ENCODE measurements around the gene MGARP.
"Not testable (repeated sequence)": the region's sequence is repeated elsewhere in the genome, so short reads cannot be mapped to it uniquely, and the experiment has no call there.

The MGARP gene

DNA sequence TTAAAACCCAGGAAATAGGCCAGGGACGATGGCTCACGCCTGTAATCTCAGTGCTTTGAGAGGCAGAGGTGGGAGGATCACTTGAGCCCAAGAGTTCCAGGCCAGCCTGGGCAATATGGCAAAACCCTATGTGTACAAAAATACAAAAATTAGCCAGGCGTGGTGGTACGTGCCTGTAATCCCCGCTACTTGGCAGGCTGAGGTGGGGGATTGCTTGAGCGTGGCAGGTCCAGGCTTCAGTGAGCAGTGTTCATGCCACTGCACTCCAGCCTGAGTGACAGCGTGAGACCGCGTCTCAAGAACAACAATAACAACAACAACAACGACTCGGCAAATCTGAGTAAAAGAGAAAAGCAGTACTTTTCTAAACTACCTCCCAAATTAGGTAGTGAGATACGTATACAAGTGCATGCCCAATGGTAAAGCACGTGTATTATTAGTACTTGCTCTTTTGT lies 35.2 kb upstream of the MGARP start:
- Histone ChIP-seq H3K4me1 (ENCODE audit: insufficient read depth, low read length, poor library complexity, severe bottlenecking) (peaks cover 32% of the 10 kb centered on the region), H3K9me2 (replicated peaks; ENCODE audit: low read depth, low read length) (no peaks in the 10 kb centered on the region), H2AFZ (ENCODE audit: low read length) (no peak overlapping the region), H3K9me3 (ENCODE audit: insufficient read depth, low read depth, low read length) (no peaks in the 10 kb centered on the region), H3F3A (ENCODE audit: low read depth) (peaks cover 6% of the 10 kb centered on the region; the same call in 1 of the 2 replicates), H3K4me2 (ENCODE audit: low read depth, low read length, poor library complexity, severe bottlenecking) (no peak overlapping the region), H3K36me3 (ENCODE audit: insufficient read depth, low read length) (no peaks in the 10 kb centered on the region), H3K4me3 (ENCODE audit: low read length, poor library complexity, severe bottlenecking) (no peak overlapping the region), H3K27me3 (ENCODE audit: insufficient read depth, low read length, poor library complexity, severe bottlenecking) (no peaks in the 10 kb centered on the region), H4K20me1 (ENCODE audit: insufficient read depth, low read length, poor library complexity, severe bottlenecking) (peaks cover 74% of the 10 kb centered on the region), H3K9ac (ENCODE audit: low read depth, low read length, poor library complexity, severe bottlenecking) (no peak overlapping the region), H3K79me2 (ENCODE audit: insufficient read depth, low read length) (peaks cover 100% of the 10 kb centered on the region)
- no peak for TF ChIP-seq EZH2phosphoT487 (IDR thresholded peaks at IDR 0.05; ENCODE audit: borderline replicate concordance)
- TF ChIP-seq, protein P1, sequence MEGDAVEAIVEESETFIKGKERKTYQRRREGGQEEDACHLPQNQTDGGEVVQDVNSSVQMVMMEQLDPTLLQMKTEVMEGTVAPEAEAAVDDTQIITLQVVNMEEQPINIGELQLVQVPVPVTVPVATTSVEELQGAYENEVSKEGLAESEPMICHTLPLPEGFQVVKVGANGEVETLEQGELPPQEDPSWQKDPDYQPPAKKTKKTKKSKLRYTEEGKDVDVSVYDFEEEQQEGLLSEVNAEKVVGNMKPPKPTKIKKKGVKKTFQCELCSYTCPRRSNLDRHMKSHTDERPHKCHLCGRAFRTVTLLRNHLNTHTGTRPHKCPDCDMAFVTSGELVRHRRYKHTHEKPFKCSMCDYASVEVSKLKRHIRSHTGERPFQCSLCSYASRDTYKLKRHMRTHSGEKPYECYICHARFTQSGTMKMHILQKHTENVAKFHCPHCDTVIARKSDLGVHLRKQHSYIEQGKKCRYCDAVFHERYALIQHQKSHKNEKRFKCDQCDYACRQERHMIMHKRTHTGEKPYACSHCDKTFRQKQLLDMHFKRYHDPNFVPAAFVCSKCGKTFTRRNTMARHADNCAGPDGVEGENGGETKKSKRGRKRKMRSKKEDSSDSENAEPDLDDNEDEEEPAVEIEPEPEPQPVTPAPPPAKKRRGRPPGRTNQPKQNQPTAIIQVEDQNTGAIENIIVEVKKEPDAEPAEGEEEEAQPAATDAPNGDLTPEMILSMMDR (conservative IDR thresholded peaks at IDR 0.05; ENCODE audit: low read length): no peak

DNA sequence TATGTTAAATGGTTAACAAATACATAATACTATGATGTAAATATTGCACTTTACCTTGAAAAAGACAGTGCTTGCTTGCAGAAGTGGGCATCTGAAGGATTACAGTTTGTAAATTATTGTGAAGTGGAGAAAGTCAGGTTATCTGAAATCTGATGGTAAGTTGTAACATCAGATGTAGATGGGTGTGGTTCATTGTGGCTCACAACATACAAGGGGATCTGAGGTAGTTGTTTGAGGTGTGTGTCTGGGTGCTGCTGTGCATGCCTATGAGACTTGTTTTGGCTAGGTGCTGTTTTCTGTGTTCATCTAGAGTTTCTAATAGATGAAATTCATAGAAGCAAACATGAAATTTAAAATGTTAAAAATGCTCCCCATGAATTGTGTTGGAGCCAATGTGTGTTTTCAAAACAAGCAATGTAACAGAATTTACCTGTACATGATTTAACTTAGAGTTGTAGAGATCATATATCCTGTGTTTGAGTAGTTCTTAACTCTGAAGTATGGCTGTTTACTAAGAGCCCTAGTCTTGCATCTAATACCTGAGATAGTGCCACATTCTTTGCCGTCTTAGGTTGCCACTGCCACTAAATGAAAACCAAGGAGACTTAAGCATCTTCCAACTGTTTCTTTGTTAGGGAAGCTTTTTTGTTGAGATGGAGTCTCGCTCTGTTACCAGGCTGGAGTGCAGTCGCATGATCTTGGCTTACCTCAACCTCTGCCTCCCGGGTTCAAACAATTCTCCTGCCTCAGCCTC lies 34.2 kb upstream of the MGARP start:
- no peak overlapping the region for H2AFZ ChIP-seq (ENCODE audit: low read length)
- no peaks in the 10 kb centered on the region for H3K27me3 ChIP-seq (ENCODE audit: insufficient read depth, low read length, poor library complexity, severe bottlenecking)
- H3K9me3 ChIP-seq (ENCODE audit: insufficient read depth, low read depth, low read length): no peaks in the 10 kb centered on the region
- peaks cover 100% of the 10 kb centered on the region for H3K79me2 ChIP-seq (ENCODE audit: insufficient read depth, low read length)
- no peak overlapping the region for H3K4me3 ChIP-seq (ENCODE audit: low read length, poor library complexity, severe bottlenecking)
- H3K9me2 ChIP-seq (replicated peaks; ENCODE audit: low read depth, low read length): no peaks in the 10 kb centered on the region
- TF ChIP-seq, protein P1 (conservative IDR thresholded peaks at IDR 0.05; ENCODE audit: low read length): no peak
- no peak for TF ChIP-seq EZH2phosphoT487 (IDR thresholded peaks at IDR 0.05; ENCODE audit: borderline replicate concordance)
- peaks cover 75% of the 10 kb centered on the region for H4K20me1 ChIP-seq (ENCODE audit: insufficient read depth, low read length, poor library complexity, severe bottlenecking)
- H3K9ac ChIP-seq (ENCODE audit: low read depth, low read length, poor library complexity, severe bottlenecking): no peak overlapping the region
- H3F3A ChIP-seq (ENCODE audit: low read depth): peaks cover 6% of the 10 kb centered on the region; the same call in 1 of the 2 replicates
- H3K4me1 ChIP-seq (ENCODE audit: insufficient read depth, low read length, poor library complexity, severe bottlenecking): peaks cover 34% of the 10 kb centered on the region
- H3K36me3 ChIP-seq (ENCODE audit: insufficient read depth, low read length): no peaks in the 10 kb centered on the region
- no peak overlapping the region for H3K4me2 ChIP-seq (ENCODE audit: low read depth, low read length, poor library complexity, severe bottlenecking)

DNA sequence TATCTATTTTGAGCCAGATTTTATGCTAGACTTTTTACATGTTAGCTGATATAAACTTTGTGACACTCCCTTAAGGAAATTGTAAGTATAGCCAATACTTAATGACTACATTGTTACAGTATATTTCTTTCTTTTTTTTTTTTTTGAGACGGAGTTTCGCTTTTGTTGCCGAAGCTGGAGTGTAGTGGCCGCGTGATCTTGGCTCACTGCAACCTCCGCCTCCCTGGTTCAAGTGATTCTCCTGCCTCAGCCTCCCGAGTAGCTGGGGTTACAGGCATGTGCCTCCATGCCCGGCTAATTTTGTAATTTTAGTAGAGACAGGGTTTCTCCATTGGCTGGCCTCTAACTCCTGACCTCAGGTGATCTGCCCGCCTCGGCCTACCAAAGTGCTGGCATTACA lies 33.4 kb upstream of the MGARP start:
- H3K9me2 ChIP-seq (replicated peaks; ENCODE audit: low read depth, low read length); H3K36me3 ChIP-seq (ENCODE audit: insufficient read depth, low read length); H3F3A ChIP-seq (ENCODE audit: low read depth); H3K4me3 ChIP-seq (ENCODE audit: low read length, poor library complexity, severe bottlenecking); H3K9ac ChIP-seq (ENCODE audit: low read depth, low read length, poor library complexity, severe bottlenecking); H3K9me3 ChIP-seq (ENCODE audit: insufficient read depth, low read depth, low read length); H3K27me3 ChIP-seq (ENCODE audit: insufficient read depth, low read length, poor library complexity, severe bottlenecking); H2AFZ ChIP-seq (ENCODE audit: low read length); H3K4me2 ChIP-seq (ENCODE audit: low read depth, low read length, poor library complexity, severe bottlenecking): not testable (repeated sequence)
- Histone ChIP-seq H3K4me1 (ENCODE audit: insufficient read depth, low read length, poor library complexity, severe bottlenecking) (peaks cover 34% of the 10 kb centered on the region), H3K79me2 (ENCODE audit: insufficient read depth, low read length) (peaks cover 100% of the 10 kb centered on the region), H4K20me1 (ENCODE audit: insufficient read depth, low read length, poor library complexity, severe bottlenecking) (peaks cover 76% of the 10 kb centered on the region)

Data from Loucy (cell line).